HepG2 (cell line): Measurements from ENCODE around the gene EPHB4. TPM values are rescaled to one million over a fixed set of nuclear protein-coding genes. Genes with fewer than 3 reads are reported as not detected.

Source experiments
- BRD4 ChIP-seq: sonication (generic); formaldehyde crosslinking; IDR thresholded peaks from 2 replicates; pipeline ENCODE4 v1.4.0; 2020; ENCODE audit warnings: missing genetic modification reagents
- CC2D1A ChIP-seq: sonication (generic); formaldehyde crosslinking; IDR thresholded peaks from 2 replicates; pipeline ENCODE4 v1.8.1; 2023; ENCODE audit warnings: mild to moderate bottlenecking, missing genetic modification reagents
- ERF ChIP-seq: IDR thresholded peaks from 2 replicates; pipeline ENCODE4 v1.6.1; 2018; ENCODE audit warnings: missing biosample characterization, missing genetic modification reagents
- MEIS2 ChIP-seq: sonication (generic); formaldehyde crosslinking; IDR thresholded peaks from 2 replicates; pipeline ENCODE4 v1.9.0; 2021; ENCODE audit warnings: mild to moderate bottlenecking, missing genetic modification reagents
- MIER2 ChIP-seq: IDR thresholded peaks from 2 replicates; pipeline ENCODE4 v1.6.1; 2016; ENCODE audit warnings: missing biosample characterization, missing genetic modification reagents
- NAIF1 ChIP-seq: sonication (generic); formaldehyde crosslinking; IDR thresholded peaks from 2 replicates; pipeline ENCODE4 v1.5.0; 2020; ENCODE audit warnings: mild to moderate bottlenecking, missing genetic modification reagents, borderline replicate concordance
- NFKB2 ChIP-seq: sonication (generic); formaldehyde crosslinking; IDR thresholded peaks from 2 replicates; pipeline ENCODE4 v1.4.0; 2020; ENCODE audit warnings: missing genetic modification reagents, borderline replicate concordance
- SAFB2 ChIP-seq: sonication (generic); formaldehyde crosslinking; IDR thresholded peaks from 2 replicates; pipeline ENCODE4 v1.5.1; 2020; ENCODE audit warnings: missing genetic modification reagents, low read depth, mild to moderate bottlenecking, borderline replicate concordance
- THAP8 ChIP-seq: sonication (generic); formaldehyde crosslinking; IDR thresholded peaks from 2 replicates; pipeline ENCODE4 v1.5.1; 2020; ENCODE audit warnings: missing genetic modification reagents, mild to moderate bottlenecking, borderline replicate concordance
- U2AF2 ChIP-seq: fragments of 200-400 bp; formaldehyde crosslinking; IDR thresholded peaks from 2 replicates; pipeline ENCODE4 v1.6.1; 2017; ENCODE audit warnings: low read depth, mild to moderate bottlenecking, low read length
- YEATS4 ChIP-seq: sonication (generic); formaldehyde crosslinking; IDR thresholded peaks from 2 replicates; pipeline ENCODE4 v1.4.0; 2020; ENCODE audit warnings: missing genetic modification reagents, borderline replicate concordance
- ZBTB1 ChIP-seq: sonication (generic); formaldehyde crosslinking; IDR thresholded peaks from 2 replicates; pipeline ENCODE4 v1.4.0; 2020; ENCODE audit warnings: missing genetic modification reagents, borderline replicate concordance
- ZHX2 ChIP-seq, 2 experiments: sonication (generic) in 1 of 2; formaldehyde crosslinking in 1 of 2; IDR thresholded peaks; 2 replicates each; pipeline versions ENCODE4 v1.6.1 to v1.9.0; 2014 to 2022; ENCODE audit warnings: antibody characterized with exemption in 1 of 2, borderline replicate concordance in 1 of 2, inconsistent platforms in 1 of 2, low read depth in 1 of 2, missing genetic modification reagents in 1 of 2
- ZNF264 ChIP-seq: sonication (generic); formaldehyde crosslinking; IDR thresholded peaks from 2 replicates; pipeline ENCODE4 v1.4.0; 2020; ENCODE audit warnings: missing genetic modification reagents
- ZNF343 ChIP-seq: sonication (generic); formaldehyde crosslinking; IDR thresholded peaks from 2 replicates; pipeline ENCODE4 v1.4.0; 2020; ENCODE audit warnings: mild to moderate bottlenecking, missing genetic modification reagents
- ZSCAN25 ChIP-seq: sonication (generic); formaldehyde crosslinking; IDR thresholded peaks from 2 replicates; pipeline ENCODE4 v1.8.0; 2022; ENCODE audit warnings: mild to moderate bottlenecking, missing genetic modification reagents
- polyA plus RNA-seq, 8 experiments: library from polyadenylated mRNA; depleted of rRNA in 3 of 8; stranded (reverse) in 7 of 8; unstranded in 1 of 8; fragments of >200 nt; fragmentation: Illumina TruSeq in 4 of 8; extraction: Trizol in 4 of 8; gene quantifications; 2 replicates each; pipeline versions ENCODE4 v1.2.1 to v1.2.3, GENCODE V29; 2011 to 2016; ENCODE audit warnings: low read depth in 4 of 8, missing spikeins in 1 of 8, mixed read lengths in 1 of 8; ENCODE audit not compliant: insufficient read depth in 1 of 8
- total RNA-seq, 5 experiments: library from RNA; depleted of rRNA; stranded (reverse); fragments of >200 nt; fragmentation: Illumina TruSeq; extraction: Trizol; gene quantifications; 2 replicates each; pipeline ENCODE4 v1.2.3, GENCODE V29; 2016; ENCODE audit warnings: low read depth in 1 of 5
- TF ChIP-seq, protein P1 (sequence below): IDR thresholded peaks from 2 replicates; pipeline ENCODE4 v1.6.1; 2016; ENCODE audit warnings: missing genetic modification reagents, missing compliant biosample characterization
- TF ChIP-seq, protein P2 (sequence below): sonication (generic); formaldehyde crosslinking; IDR thresholded peaks from 2 replicates; pipeline ENCODE4 v1.8.1; 2023; ENCODE audit warnings: mild to moderate bottlenecking, missing genetic modification reagents
- TF ChIP-seq, protein P3 (sequence below): sonication (generic); formaldehyde crosslinking; IDR thresholded peaks from 2 replicates; pipeline ENCODE4 v1.4.0; 2020; ENCODE audit warnings: mild to moderate bottlenecking, missing genetic modification reagents

Gene EPHB4
- total and polyA plus RNA-seq, 2 of the 13 experiments (the other 11 are each of a cell fraction or from before 2014, with no cell fraction given), result 61.4 to 69.6 TPM

- 0 out of 2 replicates have a peak, but pooled peaks have one; percentile 30 for TF ChIP-seq ZHX2 (IDR thresholded peaks at IDR 0.05; ENCODE audit: low read depth)
- TF ChIP-seq ZHX2 (CRISPR knock-in tag; IDR thresholded peaks at IDR 0.05; ENCODE audit: borderline replicate concordance), result no peak
- peak; percentile 72 for TF ChIP-seq ZNF264
- TF ChIP-seq NAIF1 (CRISPR knock-in tag), result no peak; the same call in 1 of the 2 replicates
- TF ChIP-seq MEIS2, result no peak
- TF ChIP-seq, protein P1, sequence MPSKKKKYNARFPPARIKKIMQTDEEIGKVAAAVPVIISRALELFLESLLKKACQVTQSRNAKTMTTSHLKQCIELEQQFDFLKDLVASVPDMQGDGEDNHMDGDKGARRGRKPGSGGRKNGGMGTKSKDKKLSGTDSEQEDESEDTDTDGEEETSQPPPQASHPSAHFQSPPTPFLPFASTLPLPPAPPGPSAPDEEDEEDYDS (CRISPR knock-in tag), result 0 out of 2 replicates have a peak, but pooled peaks have one; percentile 48
- no peak for TF ChIP-seq ZBTB1
- peak; percentile 67 for TF ChIP-seq YEATS4 (CRISPR knock-in tag)
- no peak for TF ChIP-seq CC2D1A (CRISPR knock-in tag)
- TF ChIP-seq BRD4, result peak; percentile 65; the same call in 1 of the 2 replicates
- TF ChIP-seq ERF (CRISPR knock-in tag), result peak; percentile 73; the same call in 1 of the 2 replicates
- TF ChIP-seq, protein P2, sequence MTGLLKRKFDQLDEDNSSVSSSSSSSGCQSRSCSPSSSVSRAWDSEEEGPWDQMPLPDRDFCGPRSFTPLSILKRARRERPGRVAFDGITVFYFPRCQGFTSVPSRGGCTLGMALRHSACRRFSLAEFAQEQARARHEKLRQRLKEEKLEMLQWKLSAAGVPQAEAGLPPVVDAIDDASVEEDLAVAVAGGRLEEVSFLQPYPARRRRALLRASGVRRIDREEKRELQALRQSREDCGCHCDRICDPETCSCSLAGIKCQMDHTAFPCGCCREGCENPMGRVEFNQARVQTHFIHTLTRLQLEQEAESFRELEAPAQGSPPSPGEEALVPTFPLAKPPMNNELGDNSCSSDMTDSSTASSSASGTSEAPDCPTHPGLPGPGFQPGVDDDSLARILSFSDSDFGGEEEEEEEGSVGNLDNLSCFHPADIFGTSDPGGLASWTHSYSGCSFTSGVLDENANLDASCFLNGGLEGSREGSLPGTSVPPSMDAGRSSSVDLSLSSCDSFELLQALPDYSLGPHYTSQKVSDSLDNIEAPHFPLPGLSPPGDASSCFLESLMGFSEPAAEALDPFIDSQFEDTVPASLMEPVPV (CRISPR knock-in tag), result peak; percentile 54; the same call in 1 of the 2 replicates
- TF ChIP-seq MIER2 (CRISPR knock-in tag), result peak; percentile 52; the same call in 1 of the 2 replicates
- TF ChIP-seq SAFB2, result peak; percentile 73
- TF ChIP-seq U2AF2, result no peak
- no peak for TF ChIP-seq THAP8 (CRISPR knock-in tag)
- TF ChIP-seq, protein P3, sequence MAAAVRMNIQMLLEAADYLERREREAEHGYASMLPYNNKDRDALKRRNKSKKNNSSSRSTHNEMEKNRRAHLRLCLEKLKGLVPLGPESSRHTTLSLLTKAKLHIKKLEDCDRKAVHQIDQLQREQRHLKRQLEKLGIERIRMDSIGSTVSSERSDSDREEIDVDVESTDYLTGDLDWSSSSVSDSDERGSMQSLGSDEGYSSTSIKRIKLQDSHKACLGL, result peak; percentile 80; the same call in 1 of the 2 replicates
- peak; percentile 83; the same call in 1 of the 2 replicates for TF ChIP-seq ZSCAN25 (CRISPR knock-in tag)
- TF ChIP-seq NFKB2, result peak; percentile 36; the same call in 1 of the 2 replicates
- TF ChIP-seq ZNF343 (CRISPR knock-in tag), result no peak
Observed at GRCh38 chr7:100827330-100828226, at the start of gene EPHB4 (continued).
